ENCODE measurements around the gene LMCD1. TPM values are rescaled to one million over a fixed set of nuclear protein-coding genes. Genes with fewer than 3 reads are reported as not detected.

LMCD1 gene
- total and polyA plus RNA-seq, 2 experiments from 2014 or later, result 22.9 to 27.7 TPM

DNA sequence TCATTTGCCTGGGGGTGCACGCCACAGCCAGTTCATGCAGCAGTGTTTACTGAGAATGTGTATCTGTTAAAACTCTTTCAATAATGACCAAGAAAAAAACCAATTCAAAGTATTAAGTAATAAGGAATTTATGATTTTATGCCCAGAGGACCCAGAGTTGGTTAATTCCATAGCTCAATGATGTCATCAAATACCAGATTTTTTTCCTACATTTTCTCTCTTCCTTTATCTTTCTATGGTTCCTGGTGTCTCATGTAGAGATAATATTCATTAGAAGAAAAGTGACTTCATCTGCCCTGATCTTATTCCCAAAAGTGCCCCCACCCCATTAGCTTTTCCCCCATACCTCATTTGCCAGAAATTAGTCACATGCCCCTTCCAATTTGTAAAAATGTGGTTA lies 44.6 kb upstream of the LMCD1 start:
- H3K27ac ChIP-seq, result no peak overlapping the region
- no peaks in the 10 kb centered on the region for H3K9me3 ChIP-seq (ENCODE audit: low read depth)
- no peaks in the 10 kb centered on the region for H3K27me3 ChIP-seq
- no peak overlapping the region for H3K4me3 ChIP-seq
- H3K4me1 ChIP-seq (ENCODE audit: low read depth), result no peaks in the 10 kb centered on the region
- H3K36me3 ChIP-seq, result no peaks in the 10 kb centered on the region
- peak in 1 of 2 donors; percentile 63 for DNase-seq (ENCODE audit: low read depth in 1 of 2, low spot score in 1 of 2)
- TF ChIP-seq CTCF (IDR thresholded peaks at IDR 0.05; ENCODE audit: low read depth, low read length), result no peak

DNA sequence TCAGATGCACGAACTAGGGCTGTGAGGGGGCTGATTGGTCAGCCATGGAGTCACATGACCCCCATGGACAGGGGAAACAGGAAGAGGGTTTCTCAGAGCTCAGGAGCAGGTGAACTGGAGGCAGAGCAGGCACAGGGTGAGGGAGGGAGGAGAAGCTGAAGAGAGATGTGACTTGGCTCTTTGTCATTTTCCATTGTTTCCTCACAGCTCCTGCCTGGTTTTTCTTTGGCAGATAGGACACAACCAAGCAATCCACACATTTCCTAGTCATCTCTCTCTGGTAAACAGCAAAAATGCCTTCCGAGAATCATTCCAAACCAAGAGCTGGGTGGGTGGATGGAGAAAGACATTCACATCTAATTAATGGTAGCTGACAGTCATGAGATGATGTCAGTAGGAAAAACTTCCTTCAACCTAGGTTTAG lies 43.4 kb upstream of the LMCD1 start:
- Histone ChIP-seq H3K27ac (no peak overlapping the region), H3K27me3 (no peaks in the 10 kb centered on the region), H3K4me1 (ENCODE audit: low read depth) (no peaks in the 10 kb centered on the region), H3K4me3 (no peak overlapping the region), H3K36me3 (no peaks in the 10 kb centered on the region), H3K9me3 (ENCODE audit: low read depth) (no peaks in the 10 kb centered on the region)
- no peak for TF ChIP-seq CTCF (IDR thresholded peaks at IDR 0.05; ENCODE audit: low read depth, low read length)
- no peak for DNase-seq (ENCODE audit: low read depth in 1 of 2, low spot score in 1 of 2)

DNA sequence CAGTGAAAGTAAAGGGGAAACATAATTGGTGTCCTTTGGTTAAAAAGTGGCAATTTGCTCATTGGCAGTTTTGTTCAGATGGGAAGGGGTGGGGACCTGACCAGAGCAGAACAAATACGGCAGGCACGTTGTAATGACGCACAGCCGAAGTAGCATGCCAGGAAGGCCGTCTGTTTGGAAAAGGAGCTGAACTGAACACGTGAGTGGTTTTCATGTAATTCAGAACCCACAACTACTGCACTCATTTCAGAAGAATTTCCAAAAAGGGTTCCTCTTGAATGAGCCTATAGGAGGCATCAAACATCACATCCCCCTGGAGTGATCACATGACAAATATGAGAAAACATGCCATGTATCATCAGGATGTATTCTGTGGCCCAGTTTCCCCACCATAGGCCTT lies 42.9 kb upstream of the LMCD1 start:
- H3K4me1 ChIP-seq (ENCODE audit: low read depth), result no peaks in the 10 kb centered on the region
- H3K27ac ChIP-seq, result no peak overlapping the region
- H3K27me3 ChIP-seq, result no peaks in the 10 kb centered on the region
- H3K9me3 ChIP-seq (ENCODE audit: low read depth), result no peaks in the 10 kb centered on the region
- DNase-seq (ENCODE audit: low read depth in 1 of 2, low spot score in 1 of 2), result peak in 1 of 2 donors; percentile 68
- H3K4me3 ChIP-seq, result no peak overlapping the region
- H3K36me3 ChIP-seq, result no peaks in the 10 kb centered on the region
- TF ChIP-seq CTCF (IDR thresholded peaks at IDR 0.05; ENCODE audit: low read depth, low read length), result no peak

DNA sequence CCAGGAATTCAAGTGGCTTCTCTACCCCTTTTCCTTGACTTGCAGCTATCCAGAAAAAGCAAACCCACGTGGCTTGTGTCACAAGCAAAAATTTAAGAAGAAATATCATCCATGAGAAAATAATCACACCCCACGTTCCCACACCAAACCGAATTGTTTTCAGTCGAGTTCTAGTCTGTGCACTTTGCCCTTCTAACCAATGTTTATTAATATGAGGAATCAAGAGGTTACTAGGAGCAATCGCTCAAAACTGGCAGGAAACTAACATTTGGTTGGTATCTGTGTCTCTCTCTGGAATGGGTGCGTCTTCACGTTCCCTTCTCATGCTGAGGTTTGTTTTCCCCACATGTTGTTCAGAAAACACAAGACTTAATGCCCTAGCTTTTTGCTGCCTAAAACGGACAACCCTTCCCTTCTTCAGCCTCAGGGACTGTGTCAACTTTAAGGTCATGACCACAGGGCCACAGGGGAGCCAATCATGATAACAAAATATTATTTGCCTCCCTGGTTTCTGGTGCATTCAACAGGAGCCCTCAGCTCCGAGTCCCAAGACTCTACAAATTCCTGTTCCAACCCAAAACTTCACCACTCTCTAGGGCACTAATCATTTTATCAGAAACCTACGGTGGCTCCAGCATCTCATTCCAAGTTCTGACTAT lies 41.4 kb upstream of the LMCD1 start:
- H3K27ac ChIP-seq, result no peak overlapping the region
- no peak for TF ChIP-seq CTCF (IDR thresholded peaks at IDR 0.05; ENCODE audit: low read depth, low read length)

GRCh38 chr3:8460815-8461456 lies 40.7 kb upstream of the LMCD1 start:
- H3K27me3 ChIP-seq, result no peaks in the 10 kb centered on the region
- no peaks in the 10 kb centered on the region for H3K4me1 ChIP-seq (ENCODE audit: low read depth)
- peak in 1 of 2 donors; percentile 86 for DNase-seq (ENCODE audit: low read depth in 1 of 2, low spot score in 1 of 2)
- no peak overlapping the region for H3K27ac ChIP-seq
- no peaks in the 10 kb centered on the region for H3K36me3 ChIP-seq
- no peak overlapping the region for H3K4me3 ChIP-seq
- TF ChIP-seq CTCF (IDR thresholded peaks at IDR 0.05; ENCODE audit: low read depth, low read length), result no peak
- H3K9me3 ChIP-seq (ENCODE audit: low read depth), result no peaks in the 10 kb centered on the region

More for the DNA sequence above, 41.4 kb upstream of the LMCD1 start:
- Histone ChIP-seq H3K4me3 (no peak overlapping the region), H3K9me3 (ENCODE audit: low read depth) (no peaks in the 10 kb centered on the region), H3K27me3 (no peaks in the 10 kb centered on the region), H3K4me1 (ENCODE audit: low read depth) (no peaks in the 10 kb centered on the region), H3K36me3 (no peaks in the 10 kb centered on the region)
- no peak for DNase-seq (ENCODE audit: low read depth in 1 of 2, low spot score in 1 of 2)

All from cardiac muscle cell (in vitro differentiated cells and primary cell).